PC-9 (cell line): ENCODE results near the gene CRIP2. TPM values are rescaled to one million over a fixed set of nuclear protein-coding genes. Genes with fewer than 3 reads are reported as not detected.

Experiments
- BruUV-seq: library from RNA; stranded (reverse); fragments of 400-500 nt; replicated peaks from 2 replicates; lab custom pipeline; 2021; lab: Mats Ljungman, UMichigan
- CTCF ChIA-PET: fragments of 300-600 bp; sonication (Branson Sonifier 250); formaldehyde crosslinking; loops from one replicate; lab custom pipeline; 2022; ENCODE audit warnings: antibody characterized with exemption; lab: Charles Lee
- POLR2A ChIA-PET: fragments of 300-600 bp; sonication (Branson Sonifier 250); formaldehyde crosslinking; loops from one replicate; lab custom pipeline; 2022; ENCODE audit warnings: antibody characterized with exemption; ENCODE audit not compliant: unreplicated experiment; lab: Charles Lee
- DNase-seq, 2 experiments: peaks; one replicate each; pipeline versions ENCODE4 v3.0.0 to v3.0.0-alpha.2; 2015 to 2022; ENCODE audit warnings: mixed read lengths in 1 of 2
- H2AFZ ChIP-seq: fragments of 200-600 bp; sonication (generic); 2 replicates; pipeline ENCODE4 v1.8.1; 2017; ENCODE audit warnings: antibody characterized with exemption
- H3F3A ChIP-seq: fragments of 200-600 bp; sonication (generic); 2 replicates; pipeline ENCODE4 v1.8.1; 2017; ENCODE audit warnings: antibody characterized with exemption, mild to moderate bottlenecking, low read depth; ENCODE audit not compliant: insufficient read depth
- H3K27ac ChIP-seq: fragments of 200-600 bp; sonication (generic); 2 replicates; pipeline ENCODE4 v1.6.1; 2016; ENCODE audit warnings: mixed run types
- H3K27me3 ChIP-seq: fragments of 200-600 bp; sonication (generic); 2 replicates; pipeline ENCODE4 v1.6.1; 2016; ENCODE audit warnings: low read depth, mixed run types; ENCODE audit not compliant: insufficient read depth
- H3K36me3 ChIP-seq: fragments of 200-600 bp; sonication (generic); 2 replicates; pipeline ENCODE4 v1.6.1; 2016; ENCODE audit warnings: low read depth, mixed run types
- H3K4me1 ChIP-seq: fragments of 200-600 bp; sonication (generic); replicated peaks from 2 replicates; pipeline ENCODE4 v1.6.1; 2016; ENCODE audit warnings: mixed run types; ENCODE audit not compliant: insufficient read depth
- H3K4me2 ChIP-seq: fragments of 200-600 bp; sonication (generic); 2 replicates; pipeline ENCODE4 v1.6.1; 2017; ENCODE audit warnings: mixed run types
- H3K4me3 ChIP-seq: fragments of 200-600 bp; sonication (generic); 2 replicates; pipeline ENCODE4 v1.6.1; 2016; ENCODE audit warnings: mixed run types
- H3K79me2 ChIP-seq: fragments of 200-600 bp; sonication (generic); 2 replicates; pipeline ENCODE4 v1.6.1; 2017; ENCODE audit warnings: low read depth, mixed run types
- H3K9me2 ChIP-seq: fragments of 200-600 bp; sonication (generic); 2 replicates; pipeline ENCODE4 v1.8.1; 2017; ENCODE audit warnings: mild to moderate bottlenecking; ENCODE audit not compliant: insufficient read depth
- H3K9me3 ChIP-seq: fragments of 200-600 bp; sonication (generic); 2 replicates; pipeline ENCODE4 v1.8.1; 2016; ENCODE audit warnings: low read depth; ENCODE audit not compliant: insufficient read depth
- H4K20me1 ChIP-seq: fragments of 200-600 bp; sonication (generic); 2 replicates; pipeline ENCODE4 v1.8.1; 2017; ENCODE audit not compliant: insufficient read depth
- EZH2 ChIP-seq: fragments of 200-600 bp; sonication (generic); IDR thresholded peaks from 2 replicates; pipeline ENCODE4 v1.8.0; 2017; ENCODE audit warnings: antibody characterized with exemption, low read depth
- intact Hi-C: fragments of 100-400 bp; cut with micrococcal nuclease; formaldehyde crosslinking; loops from one replicate; pipeline ENCODE4 v1.10.0; 2022; ENCODE audit not compliant: unreplicated experiment
- total RNA-seq: library from RNA; stranded (reverse); gene quantifications from 2 replicates; pipeline ENCODE4 v1.2.3, GENCODE V29; 2021
- TF ChIP-seq, protein P1 (sequence below): fragments of 200-600 bp; sonication (generic); conservative IDR thresholded peaks from 2 replicates; pipeline ENCODE4 v1.6.1; 2017; ENCODE audit warnings: mixed run types, antibody characterized with exemption, mild to moderate bottlenecking, moderate library complexity

The CRIP2 gene
- total RNA-seq, 1 experiment from 2014 or later = 50.2 TPM

DNA sequence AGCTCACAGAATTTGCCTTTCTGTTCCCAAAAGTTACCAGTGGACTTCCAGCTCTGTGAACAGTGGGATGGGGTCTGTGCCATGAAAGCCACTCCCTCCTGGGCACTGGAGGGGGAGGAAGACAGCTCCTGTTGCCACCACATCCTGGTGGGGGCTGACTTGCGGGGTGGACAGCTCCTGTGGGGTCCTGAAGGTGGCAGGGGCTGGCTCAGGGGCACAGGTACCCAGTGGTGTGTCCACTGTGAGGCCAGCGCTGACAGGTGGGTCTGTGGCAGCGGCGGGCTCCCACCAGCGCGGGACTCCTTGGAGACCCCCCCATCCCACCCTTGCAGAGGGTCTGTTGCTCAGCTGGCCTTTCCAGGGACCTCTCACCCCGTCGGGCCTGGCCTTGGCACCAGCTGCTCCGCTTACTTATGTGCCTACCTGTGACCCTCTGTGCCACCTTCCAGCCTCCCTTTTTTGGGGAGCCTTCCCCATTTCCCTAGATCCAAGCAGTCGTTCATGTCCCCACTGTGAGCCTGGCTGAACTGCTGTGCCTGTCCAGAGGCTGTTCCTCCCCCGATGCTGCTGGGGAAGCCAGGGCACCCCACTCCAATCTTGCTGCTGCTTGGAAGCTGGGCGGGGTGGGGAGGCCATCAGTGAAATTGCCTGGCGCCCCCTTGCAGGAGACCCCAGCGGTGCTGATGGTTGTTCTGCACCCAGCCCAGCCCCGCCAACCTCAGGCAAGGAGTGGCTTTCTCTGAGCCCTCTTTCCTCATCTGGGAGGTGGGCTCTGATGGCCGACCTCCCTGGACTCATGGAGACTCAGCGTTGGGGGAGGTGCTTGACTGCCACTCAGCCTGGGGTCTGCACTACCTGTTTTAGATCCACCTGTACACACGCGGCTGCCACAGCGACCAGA is 18.6 kb downstream of the CRIP2 start:
- Histone ChIP-seq H3K27me3 (no peaks in the 10 kb centered on the region), H3K4me3 (no peak overlapping the region), H3F3A (peaks cover 7% of the 10 kb centered on the region; the same call in 1 of the 2 replicates), H3K9me2 (no peaks in the 10 kb centered on the region), H2AFZ (no peak overlapping the region), H3K79me2 (0 out of 2 replicates have a peak, but pooled peaks cover 5% of the 10 kb centered on the region), H3K27ac (no peak overlapping the region), H3K4me2 (no peak overlapping the region), H3K4me1 (peaks cover 18% of the 10 kb centered on the region), H4K20me1 (peaks cover 6% of the 10 kb centered on the region), H3K36me3 (no peaks in the 10 kb centered on the region), H3K9me3 (no peaks in the 10 kb centered on the region)
- ChIA-PET POLR2A (no interaction called here), CTCF (interaction anchor here (0.7 kb wide), 1 partner anchor 10 kb away, joined by 3 read pairs; no protein-coding TSS in a partner anchor)
- no peak for DNase-seq
- intact Hi-C loops = loop anchor here (5.0 kb wide), 1 partner anchor 401 kb away; no protein-coding TSS in a partner anchor
- no TSS peak for BruUV-seq
- TF ChIP-seq, protein P1, sequence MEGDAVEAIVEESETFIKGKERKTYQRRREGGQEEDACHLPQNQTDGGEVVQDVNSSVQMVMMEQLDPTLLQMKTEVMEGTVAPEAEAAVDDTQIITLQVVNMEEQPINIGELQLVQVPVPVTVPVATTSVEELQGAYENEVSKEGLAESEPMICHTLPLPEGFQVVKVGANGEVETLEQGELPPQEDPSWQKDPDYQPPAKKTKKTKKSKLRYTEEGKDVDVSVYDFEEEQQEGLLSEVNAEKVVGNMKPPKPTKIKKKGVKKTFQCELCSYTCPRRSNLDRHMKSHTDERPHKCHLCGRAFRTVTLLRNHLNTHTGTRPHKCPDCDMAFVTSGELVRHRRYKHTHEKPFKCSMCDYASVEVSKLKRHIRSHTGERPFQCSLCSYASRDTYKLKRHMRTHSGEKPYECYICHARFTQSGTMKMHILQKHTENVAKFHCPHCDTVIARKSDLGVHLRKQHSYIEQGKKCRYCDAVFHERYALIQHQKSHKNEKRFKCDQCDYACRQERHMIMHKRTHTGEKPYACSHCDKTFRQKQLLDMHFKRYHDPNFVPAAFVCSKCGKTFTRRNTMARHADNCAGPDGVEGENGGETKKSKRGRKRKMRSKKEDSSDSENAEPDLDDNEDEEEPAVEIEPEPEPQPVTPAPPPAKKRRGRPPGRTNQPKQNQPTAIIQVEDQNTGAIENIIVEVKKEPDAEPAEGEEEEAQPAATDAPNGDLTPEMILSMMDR = no peak

GRCh38 chr14:105493921-105494605 is 19.4 kb downstream of the CRIP2 start:
- peaks cover 7% of the 10 kb centered on the region; the same call in 1 of the 2 replicates for H3F3A ChIP-seq
- no peak overlapping the region for H3K27ac ChIP-seq
- H3K4me1 ChIP-seq = peaks cover 10% of the 10 kb centered on the region
- TF ChIP-seq, protein P1 = no peak
- TF ChIP-seq EZH2 = no peak
- intact Hi-C loops = loop anchor here (5.0 kb wide), 1 partner anchor 402 kb away; no protein-coding TSS in a partner anchor
- DNase-seq = no peak
- no peak overlapping the region for H3K4me3 ChIP-seq
- 0 out of 2 replicates have a peak, but pooled peaks cover 5% of the 10 kb centered on the region for H3K79me2 ChIP-seq
- H3K4me2 ChIP-seq = no peak overlapping the region
- no peaks in the 10 kb centered on the region for H3K9me2 ChIP-seq
- POLR2A ChIA-PET = no interaction called here
- H4K20me1 ChIP-seq = peaks cover 6% of the 10 kb centered on the region
- no peak overlapping the region for H2AFZ ChIP-seq
- no peaks in the 10 kb centered on the region for H3K9me3 ChIP-seq
- CTCF ChIA-PET = no interaction called here
- no TSS peak for BruUV-seq
- no peaks in the 10 kb centered on the region for H3K36me3 ChIP-seq
- no peaks in the 10 kb centered on the region for H3K27me3 ChIP-seq

DNA sequence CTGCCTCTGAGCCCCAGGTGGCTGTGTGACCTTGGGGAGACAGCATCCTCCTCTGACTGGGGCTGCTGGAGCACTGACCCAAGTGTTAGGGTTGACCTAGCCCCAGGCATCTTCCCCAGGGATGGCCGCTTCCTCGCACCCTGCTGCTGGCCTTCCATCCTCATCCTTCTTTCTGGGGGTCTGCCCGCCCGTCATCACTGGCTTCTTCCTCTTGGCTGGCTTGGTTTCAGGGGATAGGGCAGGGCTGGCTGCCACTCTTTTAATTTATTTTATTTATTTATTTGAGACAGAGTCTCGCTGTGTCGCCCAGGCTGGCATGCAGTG is 19.9 kb downstream of the CRIP2 start:
- TF ChIP-seq EZH2 = no peak
- TF ChIP-seq, protein P1 = no peak
- intact Hi-C loops = loop anchor here (5.0 kb wide), 1 partner anchor 402 kb away; no protein-coding TSS in a partner anchor
- Histone ChIP-seq H3K9me2 (no peaks in the 10 kb centered on the region), H3K79me2 (0 out of 2 replicates have a peak, but pooled peaks cover 5% of the 10 kb centered on the region), H3K4me2 (no peak overlapping the region), H3K36me3 (no peaks in the 10 kb centered on the region), H3F3A (peaks cover 7% of the 10 kb centered on the region; the same call in 1 of the 2 replicates), H4K20me1 (peaks cover 6% of the 10 kb centered on the region), H3K27me3 (no peaks in the 10 kb centered on the region), H3K4me3 (no peak overlapping the region), H3K27ac (no peak overlapping the region), H3K4me1 (0 out of 2 replicates have a peak, but pooled peaks cover 5% of the 10 kb centered on the region), H3K9me3 (no peaks in the 10 kb centered on the region), H2AFZ (no peak overlapping the region)
- no TSS peak for BruUV-seq
- ChIA-PET POLR2A (no interaction called here), CTCF (no interaction called here)
- DNase-seq = no peak
